Measurements from ENCODE around the gene SPACA6.
"Not testable (repeated sequence)": the region's sequence is repeated elsewhere in the genome, so short reads cannot be mapped to it uniquely, and the experiment has no call there.

The SPACA6 gene, protein sequence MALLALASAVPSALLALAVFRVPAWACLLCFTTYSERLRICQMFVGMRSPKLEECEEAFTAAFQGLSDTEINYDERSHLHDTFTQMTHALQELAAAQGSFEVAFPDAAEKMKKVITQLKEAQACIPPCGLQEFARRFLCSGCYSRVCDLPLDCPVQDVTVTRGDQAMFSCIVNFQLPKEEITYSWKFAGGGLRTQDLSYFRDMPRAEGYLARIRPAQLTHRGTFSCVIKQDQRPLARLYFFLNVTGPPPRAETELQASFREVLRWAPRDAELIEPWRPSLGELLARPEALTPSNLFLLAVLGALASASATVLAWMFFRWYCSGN

GRCh38 chr19:51693260-51693659 lies at the start of gene SPACA6:
SPACA6 (plus strand) TSS chr19:51693330; CDS start chr19:51693527, 197 bp downstream.
- DNase-seq (ENCODE audit: low read depth in 3 of 3) = no peak

DNA sequence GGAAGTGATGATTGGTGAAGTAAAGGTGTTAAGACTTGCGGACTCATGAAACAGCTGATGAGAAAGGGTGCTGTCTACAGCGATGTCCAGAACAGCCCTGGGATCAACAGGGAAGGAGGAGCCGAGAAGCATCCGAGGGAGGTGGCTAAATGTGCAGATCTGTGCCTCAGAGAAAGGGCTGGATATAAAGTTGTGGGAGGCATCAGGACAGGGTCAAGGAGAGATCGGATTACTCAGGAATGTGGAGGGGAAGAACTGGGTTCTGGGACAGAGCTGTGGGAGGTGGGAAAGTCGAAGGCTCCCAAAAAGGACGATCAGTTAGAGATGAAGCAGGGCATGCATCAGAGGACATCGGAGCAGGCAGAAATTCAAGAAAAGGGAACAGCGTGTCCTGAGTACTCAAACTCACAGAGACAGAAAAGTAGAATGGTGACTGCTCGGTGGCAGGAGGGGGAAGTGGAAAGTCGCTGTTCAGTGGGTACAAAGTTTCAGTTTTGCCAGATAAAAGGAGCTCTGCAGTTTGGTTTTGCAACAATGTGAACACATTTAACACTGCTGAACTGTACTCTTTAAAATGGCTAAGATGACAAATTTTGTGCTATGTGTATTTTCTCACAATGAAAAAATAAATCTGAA lies 48.4 kb upstream of the SPACA6 start:
- DNase-seq (ENCODE audit: low read depth in 3 of 3) = no peak

DNA sequence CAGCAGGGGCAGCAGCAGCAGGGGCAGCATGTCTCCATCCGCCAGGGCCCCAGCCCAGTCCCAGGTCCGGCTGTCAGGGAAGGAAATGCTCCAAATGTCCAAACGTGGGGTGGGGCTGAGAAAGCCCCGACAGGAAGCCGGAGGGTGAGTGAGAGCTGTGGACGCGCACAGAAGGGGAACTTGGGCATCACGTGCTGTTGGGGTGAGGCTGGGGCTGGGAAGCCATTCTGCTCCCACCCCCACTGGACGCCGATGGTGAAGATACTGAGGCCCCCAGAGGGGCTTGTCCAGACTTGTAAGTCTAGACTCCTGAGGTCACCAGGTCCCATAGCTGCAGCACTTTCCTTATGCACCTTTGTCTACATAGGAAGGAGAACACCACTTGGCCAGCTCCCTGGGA lies 46.4 kb upstream of the SPACA6 start, which contains the start of gene SIGLEC14:
Gene SIGLEC14, minus strand, starts transcription at position 96 of the 400 bp plus-strand sequence. Its CDS starts 66 bp downstream, at position 30.
- DNase-seq (ENCODE audit: low read depth in 3 of 3) = not testable (repeated sequence)

DNA sequence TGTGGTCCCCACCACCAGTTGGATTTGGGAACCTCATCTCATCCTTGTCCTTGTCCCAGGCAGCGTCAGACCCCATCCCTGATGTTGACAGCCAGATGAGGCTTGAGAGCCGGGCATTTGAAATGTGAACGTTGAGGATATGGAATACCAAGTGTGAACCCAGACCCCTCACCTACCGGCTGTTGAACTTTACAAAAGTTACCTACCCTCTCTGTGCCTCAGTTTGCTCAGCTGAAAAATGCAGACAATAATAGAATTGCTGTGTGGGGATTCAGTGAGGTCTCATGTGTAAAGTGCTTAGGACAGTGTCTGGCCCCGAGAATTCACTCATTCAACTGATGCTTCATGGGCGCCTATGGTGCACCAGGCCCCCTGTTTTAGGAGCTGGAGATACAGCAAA lies 45.8 kb upstream of the SPACA6 start:
- DNase-seq (ENCODE audit: low read depth in 3 of 3) = no peak

- DNase-seq (ENCODE audit: low read depth in 3 of 3) = no peak
Observed at GRCh38 chr19:51651216-51651846, 41.8 kb upstream of the SPACA6 start.

GRCh38 chr19:51652266-51652665 lies 40.9 kb upstream of the SPACA6 start:
- DNase-seq (ENCODE audit: low read depth in 3 of 3) = no peak

DNA sequence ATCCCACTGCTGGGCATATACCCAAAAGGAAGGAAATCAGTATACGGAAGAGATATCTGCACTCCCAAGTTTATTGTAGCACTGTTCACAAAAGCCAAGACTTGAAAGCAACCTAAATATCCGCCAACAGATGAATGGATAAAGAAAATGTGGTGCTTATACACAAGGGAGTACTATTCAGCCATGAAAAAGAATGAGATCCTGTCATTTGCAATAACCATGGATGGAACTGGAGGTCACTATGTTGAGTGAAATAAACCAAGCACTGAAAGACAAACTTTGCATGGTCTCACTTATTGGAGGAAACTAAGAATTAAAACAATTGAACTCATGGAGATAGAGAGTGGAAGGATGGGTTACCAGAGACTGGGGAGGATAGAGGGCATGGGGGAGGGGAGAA lies 40.0 kb upstream of the SPACA6 start:
- no peak for DNase-seq (ENCODE audit: low read depth in 3 of 3)

DNA sequence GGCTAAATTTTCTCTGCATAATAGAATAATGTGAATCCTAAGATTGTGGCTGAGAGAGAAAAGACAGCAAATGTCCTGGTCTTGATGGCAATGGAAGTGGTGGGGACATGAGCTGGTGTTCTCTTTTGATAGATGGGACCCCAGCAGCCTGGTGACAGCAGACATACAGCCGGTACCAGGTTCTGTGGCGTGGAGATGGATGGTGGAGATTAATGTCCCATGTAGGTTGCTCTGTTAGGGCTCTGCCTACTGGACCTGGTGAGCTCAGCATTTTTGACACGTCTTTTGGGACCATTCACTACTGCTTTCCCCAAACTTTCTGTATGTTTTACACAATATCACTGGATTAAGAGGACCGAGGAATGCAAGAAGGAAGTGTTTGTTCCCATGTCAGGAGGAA lies 38.3 kb upstream of the SPACA6 start:
- DNase-seq (ENCODE audit: low read depth in 3 of 3) = no peak

GRCh38 chr19:51660975-51661600 lies 32.0 kb upstream of the SPACA6 start:
- peak; percentile 36 to 83 (median 39) for DNase-seq (ENCODE audit: low read depth in 3 of 3)

- no peak for DNase-seq (ENCODE audit: low read depth in 3 of 3)
Observed at GRCh38 chr19:51663650-51664049, 29.5 kb upstream of the SPACA6 start.

DNA sequence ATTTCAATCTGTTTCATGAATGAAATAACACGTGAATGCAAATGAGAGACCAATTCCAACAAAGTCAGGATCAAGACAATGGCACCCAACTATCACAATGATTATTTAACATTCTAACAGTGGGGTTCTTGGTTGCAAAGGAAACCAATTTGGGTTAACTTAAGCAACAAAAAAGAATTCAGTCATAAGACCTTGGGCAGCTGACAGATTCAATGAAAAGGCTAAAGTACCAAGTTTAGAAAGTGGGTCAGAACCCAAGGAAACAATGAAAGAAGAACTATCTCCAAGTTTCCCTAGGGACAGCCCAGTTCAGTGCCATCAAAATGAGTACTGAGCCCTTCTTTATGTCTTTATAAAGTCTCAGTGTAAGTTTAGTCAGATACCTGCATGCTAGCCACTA lies 29.0 kb upstream of the SPACA6 start:
- no peak for DNase-seq (ENCODE audit: low read depth in 3 of 3)

GRCh38 chr19:51664997-51665396 lies 28.1 kb upstream of the SPACA6 start:
- no peak for DNase-seq (ENCODE audit: low read depth in 3 of 3)

DNA sequence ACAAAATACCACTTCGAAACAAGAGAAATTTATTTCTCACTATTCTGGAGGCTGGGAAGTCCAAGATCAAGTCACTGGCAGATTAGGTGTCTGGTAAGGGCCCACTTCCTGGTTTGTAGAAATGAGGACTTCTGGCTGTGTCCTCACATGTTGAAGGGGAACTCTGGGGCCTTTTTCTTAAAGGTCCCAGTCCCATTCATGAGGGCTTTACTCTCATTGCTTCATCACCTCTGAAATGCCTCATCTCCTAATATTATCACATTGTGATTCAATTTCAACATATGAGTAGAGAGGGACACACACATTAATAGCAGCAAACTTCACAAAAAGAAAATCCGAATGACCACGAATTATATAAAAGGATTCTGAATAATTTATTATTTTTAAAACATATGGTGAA lies 24.9 kb upstream of the SPACA6 start:
- DNase-seq (ENCODE audit: low read depth in 3 of 3) = no peak

DNA sequence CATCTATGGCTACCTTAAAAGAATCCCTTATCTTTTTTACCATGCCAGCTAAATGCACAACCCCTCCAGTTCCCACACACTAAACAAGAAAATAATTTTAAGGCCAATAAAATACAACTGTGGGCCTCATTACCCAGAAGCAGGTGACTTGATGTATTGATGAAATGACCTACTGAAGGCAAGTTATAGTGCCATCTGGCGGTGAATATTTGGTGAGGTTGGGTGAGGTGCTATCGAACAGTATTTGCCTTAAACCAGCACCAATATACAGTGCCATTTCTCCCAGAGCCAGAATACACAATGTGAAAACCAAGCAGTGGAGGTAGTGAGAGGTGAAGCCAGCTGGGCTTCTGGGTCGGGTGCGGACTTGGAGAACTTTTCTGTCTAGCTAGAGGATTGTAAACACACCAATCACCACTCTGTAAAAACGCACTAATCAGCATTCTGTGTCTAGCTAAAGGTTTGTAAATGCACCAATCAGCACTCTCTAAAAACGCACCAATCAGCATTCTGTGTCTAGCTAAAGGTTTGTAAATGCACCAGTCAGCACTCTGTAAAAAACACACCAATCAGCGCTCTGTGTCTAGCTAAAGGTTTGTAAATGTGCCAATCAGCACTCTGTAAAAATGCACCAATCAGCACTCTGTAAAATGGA lies 17.1 kb upstream of the SPACA6 start:
- DNase-seq (ENCODE audit: low read depth in 3 of 3) = not testable (repeated sequence)

GRCh38 chr19:51676566-51677083 lies 16.5 kb upstream of the SPACA6 start:
- DNase-seq (ENCODE audit: low read depth in 3 of 3) = no peak

GRCh38 chr19:51680474-51680873 lies 12.7 kb upstream of the SPACA6 start:
- no peak for DNase-seq (ENCODE audit: low read depth in 3 of 3)

DNA sequence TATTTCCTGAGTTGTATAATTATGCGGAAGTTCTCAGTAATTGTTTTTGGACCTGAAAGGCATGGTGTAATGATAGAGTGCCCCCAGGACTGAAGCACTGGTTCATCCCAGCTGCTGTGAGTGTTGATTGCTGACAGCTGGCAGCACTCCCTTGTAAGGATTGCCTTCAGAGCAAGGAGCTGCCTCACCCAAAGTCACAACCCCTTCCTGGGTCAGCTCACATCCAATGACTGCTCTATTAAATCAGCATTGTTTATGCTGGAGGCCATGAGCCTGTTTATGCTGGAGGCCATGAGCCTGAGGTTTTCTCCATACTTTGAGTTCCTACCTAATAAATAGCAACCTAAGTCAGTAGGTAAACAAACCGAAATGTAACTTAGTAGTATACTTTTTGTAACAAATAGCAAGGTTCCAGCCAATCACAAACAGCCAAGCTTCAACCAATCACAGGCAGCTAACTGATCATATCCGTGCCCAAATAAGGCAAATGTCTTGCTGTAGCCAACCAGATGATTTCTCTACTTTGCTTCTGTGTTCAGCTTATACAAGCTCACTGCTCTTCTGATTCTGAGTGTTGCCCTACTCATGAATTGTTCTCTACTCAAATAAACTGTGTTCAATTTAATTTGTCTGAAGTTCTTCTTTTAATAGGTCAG lies 11.7 kb upstream of the SPACA6 start:
- DNase-seq (ENCODE audit: low read depth in 3 of 3) = no peak

DNA sequence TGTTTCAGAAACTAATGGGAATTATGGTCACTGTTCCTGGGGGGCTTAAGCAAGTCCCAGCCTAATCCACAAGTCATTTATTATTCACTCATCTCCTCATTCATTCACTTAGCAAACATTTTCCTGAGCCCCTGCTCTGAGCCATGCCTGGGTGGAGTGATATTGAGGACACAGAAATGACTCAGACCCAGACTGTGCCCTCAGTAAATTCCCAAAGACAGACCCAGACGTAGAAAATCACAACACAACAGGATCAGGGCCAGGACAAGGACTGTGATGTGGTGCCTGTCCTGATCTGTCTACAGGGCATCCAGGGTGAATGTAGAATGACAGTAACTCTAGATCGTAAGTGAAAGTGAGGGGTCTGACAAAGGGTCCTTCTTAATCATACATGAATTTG lies 7.0 kb upstream of the SPACA6 start:
- DNase-seq (ENCODE audit: low read depth in 3 of 3) = no peak

GRCh38 chr19:51687791-51688670 lies 5.1 kb upstream of the SPACA6 start:
- DNase-seq (ENCODE audit: low read depth in 3 of 3) = no peak
